HepG2 (cell line): ENCODE data around the gene PRR35. TPM values are rescaled to one million over a fixed set of nuclear protein-coding genes. Genes with fewer than 3 reads are reported as not detected.
A peak's percentile ranks its signal among the peaks of the same experiment; 100 is the strongest.

Source experiments
- FLYWCH1 ChIP-seq: sonication (generic); formaldehyde crosslinking; IDR thresholded peaks from 2 replicates; pipeline ENCODE4 v1.8.1; 2023; ENCODE audit warnings: mild to moderate bottlenecking, missing genetic modification reagents
- MYNN ChIP-seq: sonication (generic); formaldehyde crosslinking; IDR thresholded peaks from 2 replicates; pipeline ENCODE4 v1.4.0; 2020; ENCODE audit warnings: mild to moderate bottlenecking, low read depth, missing genetic modification reagents
- NONO ChIP-seq, 2 experiments: fragments of 450-650 bp in 1 of 2; sonication (generic) in 1 of 2; formaldehyde crosslinking in 1 of 2; IDR thresholded peaks in 1 of 2; conservative IDR thresholded peaks in 1 of 2; 2 replicates each; pipeline versions ENCODE4 v1.6.1 to v1.8.0; 2017 to 2022; ENCODE audit warnings: mild to moderate bottlenecking in 1 of 2, missing genetic modification reagents in 1 of 2, moderate library complexity in 1 of 2
- POLR2G ChIP-seq: fragments of 200-400 bp; formaldehyde crosslinking; IDR thresholded peaks from 2 replicates; pipeline ENCODE4 v1.6.1; 2018; ENCODE audit warnings: mild to moderate bottlenecking, low read depth, low read length, moderate library complexity
- SAFB2 ChIP-seq: sonication (generic); formaldehyde crosslinking; IDR thresholded peaks from 2 replicates; pipeline ENCODE4 v1.5.1; 2020; ENCODE audit warnings: missing genetic modification reagents, low read depth, mild to moderate bottlenecking, borderline replicate concordance
- SKIL ChIP-seq: sonication (generic); formaldehyde crosslinking; IDR thresholded peaks from 2 replicates; pipeline ENCODE4 v1.8.0; 2022; ENCODE audit warnings: missing genetic modification reagents, mild to moderate bottlenecking, moderate library complexity, borderline replicate concordance
- THAP11 ChIP-seq: IDR thresholded peaks from 2 replicates; pipeline ENCODE4 v1.6.1; 2016; ENCODE audit warnings: missing biosample characterization, missing genetic modification reagents
- ZBTB33 ChIP-seq: sonication (generic); formaldehyde crosslinking; IDR thresholded peaks from 2 replicates; pipeline ENCODE4 v1.4.0; 2020; ENCODE audit warnings: missing genetic modification reagents
- ZBTB7B ChIP-seq: sonication (generic); formaldehyde crosslinking; IDR thresholded peaks from 2 replicates; pipeline ENCODE4 v1.4.0; 2020; ENCODE audit warnings: missing genetic modification reagents
- ZFY ChIP-seq: sonication (generic); formaldehyde crosslinking; IDR thresholded peaks from 2 replicates; pipeline ENCODE4 v1.4.0; 2020; ENCODE audit warnings: missing genetic modification reagents
- ZNF17 ChIP-seq: sonication (generic); formaldehyde crosslinking; IDR thresholded peaks from 2 replicates; pipeline ENCODE4 v1.5.0; 2020; ENCODE audit warnings: mild to moderate bottlenecking, missing genetic modification reagents
- ZNF230 ChIP-seq: sonication (generic); formaldehyde crosslinking; IDR thresholded peaks from 2 replicates; pipeline ENCODE4 v1.4.0; 2020; ENCODE audit warnings: mild to moderate bottlenecking, missing genetic modification reagents
- ZNF350 ChIP-seq: sonication (generic); formaldehyde crosslinking; IDR thresholded peaks from 2 replicates; pipeline ENCODE4 v1.4.0; 2020; ENCODE audit warnings: mild to moderate bottlenecking, low read depth, missing genetic modification reagents, borderline replicate concordance
- ZNF687 ChIP-seq: sonication (generic); formaldehyde crosslinking; IDR thresholded peaks from 2 replicates; pipeline ENCODE4 v1.5.1; 2020; ENCODE audit warnings: mild to moderate bottlenecking, missing genetic modification reagents, moderate library complexity
- polyA plus RNA-seq, 8 experiments: library from polyadenylated mRNA; depleted of rRNA in 3 of 8; stranded (reverse) in 7 of 8; unstranded in 1 of 8; fragments of >200 nt; fragmentation: Illumina TruSeq in 4 of 8; extraction: Trizol in 4 of 8; gene quantifications; 2 replicates each; pipeline versions ENCODE4 v1.2.1 to v1.2.3, GENCODE V29; 2011 to 2016; ENCODE audit warnings: low read depth in 4 of 8, missing spikeins in 1 of 8, mixed read lengths in 1 of 8; ENCODE audit not compliant: insufficient read depth in 1 of 8
- total RNA-seq, 5 experiments: library from RNA; depleted of rRNA; stranded (reverse); fragments of >200 nt; fragmentation: Illumina TruSeq; extraction: Trizol; gene quantifications; 2 replicates each; pipeline ENCODE4 v1.2.3, GENCODE V29; 2016; ENCODE audit warnings: low read depth in 1 of 5
- TF ChIP-seq, protein P1 (sequence below), 2 experiments: sonication (generic) in 1 of 2; formaldehyde crosslinking in 1 of 2; IDR thresholded peaks; 2 replicates each; pipeline versions ENCODE4 v1.4.0 to v1.6.1; 2018 to 2020; ENCODE audit warnings: missing genetic modification reagents in 2 of 2, borderline replicate concordance in 1 of 2, low read depth in 1 of 2, mild to moderate bottlenecking in 1 of 2, missing biosample characterization in 1 of 2

Gene PRR35
- total and polyA plus RNA-seq, 2 of the 13 experiments (the other 11 are each of a cell fraction or from before 2014, with no cell fraction given), result 0.07 to 0.16 TPM

DNA sequence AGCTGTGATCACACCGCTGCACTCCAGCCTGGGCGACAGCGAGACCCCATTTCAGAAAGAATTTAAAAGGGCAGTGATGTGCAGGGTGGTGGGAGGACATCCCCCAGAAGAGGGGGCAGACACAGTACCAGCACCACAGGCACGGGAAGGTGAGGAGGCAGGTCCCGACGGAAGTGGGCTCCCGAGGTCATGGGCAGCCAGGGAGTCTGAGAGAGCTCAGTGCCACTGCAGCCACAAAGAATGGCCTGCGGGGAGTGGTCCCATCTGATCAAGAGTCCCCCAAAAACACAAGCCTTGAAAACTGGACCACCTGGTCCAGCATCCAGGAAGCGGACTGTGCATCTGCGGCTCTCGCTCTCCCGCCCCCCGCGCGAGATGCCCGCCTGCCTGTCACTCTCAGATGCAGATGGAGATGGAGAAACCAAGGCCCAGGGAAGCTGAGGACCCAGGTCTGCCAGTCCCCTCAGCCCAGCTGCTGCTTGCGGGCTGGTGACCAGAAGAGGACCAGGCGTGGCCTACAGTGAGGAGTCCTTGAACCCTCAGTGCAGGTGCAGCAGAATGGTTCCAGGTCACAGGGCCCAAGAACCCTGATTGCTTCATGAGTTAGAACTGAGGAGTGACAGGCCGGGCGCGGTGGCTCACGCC lies 37.0 kb upstream of the PRR35 start (continued):
- TF ChIP-seq NONO (IDR thresholded peaks at IDR 0.05) (no peak), NONO (CRISPR knock-in tag; conservative IDR thresholded peaks at IDR 0.05) (no peak; the same call in 1 of the 2 replicates), FLYWCH1 (no peak), ZNF230 (no peak), ZNF687 (CRISPR knock-in tag) (0 out of 2 replicates have a peak, but pooled peaks have one; percentile 12), ZBTB33 (CRISPR knock-in tag) (peak; percentile 48; the same call in 1 of the 2 replicates), ZFY (CRISPR knock-in tag) (no peak), ZNF17 (CRISPR knock-in tag) (no peak), ZNF350 (CRISPR knock-in tag) (no peak), ZBTB7B (CRISPR knock-in tag) (0 out of 2 replicates have a peak, but pooled peaks have one; percentile 43), SKIL (CRISPR knock-in tag) (no peak), POLR2G (peak; percentile 25; the same call in 1 of the 2 replicates), SAFB2 (peak; percentile 57; the same call in 1 of the 2 replicates), MYNN (CRISPR knock-in tag) (no peak), THAP11 (CRISPR knock-in tag) (0 out of 2 replicates have a peak, but pooled peaks have one; percentile 31)
- TF ChIP-seq, protein P1, sequence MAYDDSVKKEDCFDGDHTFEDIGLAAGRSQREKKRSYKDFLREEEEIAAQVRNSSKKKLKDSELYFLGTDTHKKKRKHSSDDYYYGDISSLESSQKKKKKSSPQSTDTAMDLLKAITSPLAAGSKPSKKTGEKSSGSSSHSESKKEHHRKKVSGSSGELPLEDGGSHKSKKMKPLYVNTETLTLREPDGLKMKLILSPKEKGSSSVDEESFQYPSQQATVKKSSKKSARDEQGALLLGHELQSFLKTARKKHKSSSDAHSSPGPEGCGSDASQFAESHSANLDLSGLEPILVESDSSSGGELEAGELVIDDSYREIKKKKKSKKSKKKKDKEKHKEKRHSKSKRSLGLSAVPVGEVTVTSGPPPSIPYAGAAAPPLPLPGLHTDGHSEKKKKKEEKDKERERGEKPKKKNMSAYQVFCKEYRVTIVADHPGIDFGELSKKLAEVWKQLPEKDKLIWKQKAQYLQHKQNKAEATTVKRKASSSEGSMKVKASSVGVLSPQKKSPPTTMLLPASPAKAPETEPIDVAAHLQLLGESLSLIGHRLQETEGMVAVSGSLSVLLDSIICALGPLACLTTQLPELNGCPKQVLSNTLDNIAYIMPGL (CRISPR knock-in tag; IDR thresholded peaks at IDR 0.05; ENCODE audit: borderline replicate concordance in 1 of 2, low read depth in 1 of 2), result 0 out of 4 replicates have a peak, but pooled peaks of 1 of the 2 experiments have one; percentile 11
